Germinal center (tissue), 1 donor: ENCODE results near the gene CCDC74B.
"Not testable (repeated sequence)": the region's sequence is repeated elsewhere in the genome, so short reads cannot be mapped to it uniquely, and the experiment has no call there.

Source experiments
- DNase-seq: peaks from one replicate; pipeline ENCODE4 v3.0.0; 2012; ENCODE audit warnings: mixed read lengths, low spot score

Gene CCDC74B

DNA sequence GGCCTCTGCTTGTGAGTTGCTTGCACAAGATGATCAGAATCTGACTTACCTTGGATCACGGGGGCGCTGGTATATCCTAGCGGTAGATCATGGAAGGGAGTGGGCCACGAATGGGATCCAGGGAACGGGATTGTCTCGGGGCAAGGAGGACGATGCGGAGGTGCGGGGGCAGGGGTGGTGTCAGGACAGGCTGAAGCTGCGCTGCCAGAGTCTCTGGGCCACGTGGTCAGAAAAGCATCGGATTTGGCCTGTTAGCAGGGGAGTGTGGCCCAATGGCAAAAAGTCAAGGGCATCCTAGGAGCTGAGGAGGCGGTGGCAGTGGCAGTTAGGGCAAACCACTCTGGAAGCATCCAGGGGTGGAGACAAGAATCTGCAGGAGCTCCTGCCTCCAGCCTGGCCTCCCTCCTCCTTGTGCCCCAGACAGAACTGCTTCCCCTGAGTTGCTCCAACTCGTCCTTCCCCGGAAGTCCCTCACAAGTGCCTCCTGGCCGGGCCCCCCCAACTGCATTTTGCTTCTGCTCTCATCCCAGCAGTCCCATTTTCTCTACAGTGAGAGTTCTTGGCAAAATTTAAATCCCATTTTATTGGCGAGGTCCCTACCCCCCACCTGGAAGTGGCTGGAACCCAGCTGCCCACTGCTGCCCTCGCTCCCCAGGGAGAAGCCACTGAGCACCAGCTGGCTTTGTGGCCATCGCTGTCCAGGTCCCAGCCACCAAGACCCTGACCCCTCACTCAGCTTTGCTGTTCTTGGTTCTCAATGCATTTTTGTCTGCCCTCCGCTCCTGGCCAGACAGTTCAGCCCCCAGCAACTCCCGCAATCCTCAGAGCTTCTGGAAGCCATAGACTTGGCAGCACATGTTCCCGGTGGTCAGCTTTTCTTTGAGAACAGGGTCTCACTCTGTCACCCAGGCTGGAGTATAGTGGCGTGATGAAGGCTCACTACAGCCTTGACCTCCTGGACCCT lies 5.6 kb upstream of the CCDC74B start:
- no peak for DNase-seq

DNA sequence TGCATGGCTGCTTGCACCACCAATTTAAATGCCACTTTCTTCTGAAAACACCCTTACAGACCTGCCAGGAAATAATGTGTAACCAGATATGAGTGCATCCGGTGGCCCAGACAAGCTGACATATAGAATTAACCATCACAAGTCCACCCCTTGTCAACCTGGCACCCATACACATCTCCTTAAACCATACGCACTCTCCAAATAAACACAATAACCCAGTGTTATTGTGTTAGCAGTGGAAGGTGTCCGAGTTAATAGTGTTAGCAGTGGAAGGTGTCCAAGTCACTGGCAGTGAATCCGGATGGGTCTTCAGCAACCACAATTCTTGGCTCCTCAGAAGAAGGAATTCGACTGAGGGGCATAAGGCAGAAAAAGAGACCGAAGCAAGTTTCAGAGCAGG lies 3.6 kb upstream of the CCDC74B start:
- DNase-seq: not testable (repeated sequence)

GRCh38 chr2:130143266-130144039 lies 1.5 kb downstream of the CCDC74B start:
- not testable (repeated sequence) for DNase-seq

DNA sequence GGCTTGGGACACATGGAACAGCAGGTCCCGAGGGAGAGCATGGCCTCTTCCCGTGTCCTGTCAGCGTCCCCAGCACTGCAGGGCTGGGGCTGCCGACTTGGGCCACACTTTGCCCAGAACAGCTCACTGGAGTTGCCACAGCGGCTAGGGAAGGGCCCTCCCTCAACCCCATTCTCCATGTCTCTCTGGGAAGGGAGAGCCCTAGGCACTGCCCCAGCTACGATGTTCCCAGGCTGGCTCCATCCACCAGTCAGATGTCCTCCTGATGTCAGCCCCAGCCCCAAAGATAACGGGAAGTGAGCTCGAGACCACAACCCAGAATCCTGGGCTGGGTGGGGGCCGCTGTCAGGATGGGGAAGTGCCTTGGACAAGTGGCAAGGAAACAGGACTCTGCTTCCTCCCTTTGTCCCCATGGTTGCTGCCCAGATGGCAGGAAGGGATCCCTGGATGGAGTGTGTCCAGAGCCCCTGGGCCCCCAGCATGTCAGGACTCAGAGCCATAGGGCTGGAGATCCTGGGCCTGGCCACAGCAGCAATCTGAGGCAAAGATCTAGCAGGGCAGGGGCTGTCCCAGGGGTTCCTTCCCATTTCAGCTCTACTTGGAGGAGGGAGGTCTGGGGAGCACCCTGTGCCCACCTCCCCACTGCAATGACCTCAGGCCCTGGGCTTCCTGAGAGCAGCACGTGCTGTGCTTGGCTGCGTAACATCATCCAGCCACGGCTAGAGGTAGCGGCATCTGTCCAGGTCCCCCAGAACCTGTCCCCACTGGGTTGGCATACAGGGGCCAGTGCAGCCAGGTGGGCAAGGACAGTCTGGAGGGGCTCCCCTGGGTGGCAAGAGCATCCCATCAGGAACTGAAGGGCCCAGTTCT lies 2.3 kb downstream of the CCDC74B start:
- not testable (repeated sequence) for DNase-seq

DNA sequence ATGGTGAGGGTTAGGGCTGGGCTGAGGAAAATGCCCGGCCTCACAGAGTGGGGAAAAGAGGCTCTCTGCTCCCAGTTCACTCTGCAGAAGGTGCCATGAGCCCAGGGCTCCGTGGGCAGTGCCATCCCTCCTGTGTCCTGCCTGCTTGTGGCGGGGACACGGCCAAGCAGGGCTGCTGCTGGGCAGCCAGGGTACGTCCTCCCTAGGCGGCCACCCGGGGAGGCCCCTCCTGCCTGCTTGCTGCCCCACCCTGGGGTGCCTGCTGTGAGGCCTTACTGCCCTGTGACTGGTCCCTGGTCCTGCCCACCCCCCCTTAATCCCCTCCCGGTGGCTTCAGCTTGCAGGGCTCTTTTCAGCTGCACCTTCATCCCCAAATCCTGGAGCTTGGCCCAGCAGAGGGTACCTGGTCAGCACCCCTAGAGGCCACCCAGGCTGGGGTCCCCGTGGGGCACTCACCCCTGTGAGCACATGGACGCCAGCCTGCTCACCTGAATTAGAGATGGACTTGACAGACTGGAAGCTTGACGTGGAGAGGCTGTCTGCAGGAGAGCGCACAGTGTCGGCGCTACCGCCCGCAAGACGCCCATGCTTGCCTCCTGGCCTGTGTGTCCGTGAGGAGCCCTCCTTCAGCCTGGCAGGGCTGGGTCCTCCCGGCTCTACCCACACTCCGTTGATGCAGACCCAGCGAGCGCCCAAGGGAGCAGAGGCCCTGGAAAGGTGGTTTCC lies 3.1 kb downstream of the CCDC74B start:
- DNase-seq: not testable (repeated sequence)

- DNase-seq: not testable (repeated sequence)
Measured at GRCh38 chr2:130141002-130141401, 3.9 kb downstream of the CCDC74B start.

GRCh38 chr2:130140516-130140915 lies 4.4 kb downstream of the CCDC74B start:
- DNase-seq: not testable (repeated sequence)

DNA sequence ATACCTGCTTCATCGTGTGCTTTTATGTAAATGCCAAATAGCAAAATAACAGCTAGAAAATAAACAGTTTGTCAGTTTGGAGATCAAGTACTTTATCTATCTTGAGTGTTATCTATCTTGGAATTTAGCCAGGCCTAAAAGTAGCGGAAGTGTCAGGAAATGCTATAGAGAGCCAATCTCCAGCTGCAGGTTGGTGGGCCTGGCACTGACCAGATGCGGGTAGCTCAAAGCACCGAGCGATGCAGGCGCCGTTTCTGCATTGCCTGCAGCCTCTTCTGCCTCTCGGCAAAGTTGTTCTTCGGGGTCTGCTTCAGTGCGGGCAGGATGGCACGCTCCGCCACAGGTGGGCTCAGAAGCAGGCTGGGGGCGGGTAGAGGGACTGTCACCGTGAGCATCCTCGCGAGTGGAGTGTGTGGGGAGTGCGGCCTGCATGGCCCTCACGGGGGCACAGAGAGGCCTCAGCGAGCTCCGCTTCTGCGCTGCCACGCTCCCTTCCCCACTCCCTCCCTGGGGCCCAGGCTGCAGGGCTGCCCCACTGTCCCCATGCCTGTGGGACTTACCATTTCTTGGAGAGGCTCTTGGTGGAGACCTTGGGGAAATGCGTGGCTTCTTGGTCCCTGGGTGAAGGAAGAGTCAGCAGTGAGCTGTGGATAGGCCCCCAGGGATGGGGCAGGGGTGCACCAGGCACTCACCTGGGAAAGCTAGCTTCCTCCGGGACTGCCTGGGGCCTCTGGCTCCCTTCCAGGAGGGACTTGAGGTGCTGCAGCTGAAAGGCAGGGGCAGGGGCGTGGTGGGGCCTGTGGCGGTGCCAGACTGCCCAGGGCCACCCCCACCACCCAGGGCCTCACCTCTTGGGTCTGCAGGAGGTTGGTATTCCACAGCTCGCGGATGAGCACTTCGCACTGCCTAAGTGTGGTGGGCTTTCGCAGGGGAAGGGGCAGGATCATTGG lies 5.3 kb downstream of the CCDC74B start:
- DNase-seq: not testable (repeated sequence)

DNA sequence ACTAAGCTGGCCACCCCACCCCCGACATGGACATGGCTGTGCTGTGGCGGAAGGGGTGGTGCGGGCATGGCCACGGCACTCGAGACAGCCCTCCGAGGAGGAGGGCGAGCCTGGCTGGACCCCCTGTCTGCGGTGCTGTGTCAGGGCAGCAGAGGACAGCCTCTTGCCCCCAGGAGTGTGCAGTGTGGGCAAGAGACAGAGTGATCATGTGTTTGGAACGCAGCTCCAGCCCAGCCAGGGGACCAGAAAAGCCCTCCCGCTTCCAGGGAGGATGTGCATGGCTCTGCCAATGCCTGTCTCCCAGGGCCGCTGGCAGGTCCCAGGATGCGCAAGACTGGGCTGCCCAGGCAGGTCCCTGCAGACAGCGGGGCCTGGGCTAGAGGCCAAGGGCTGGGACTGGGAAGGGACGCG lies 6.1 kb downstream of the CCDC74B start:
- not testable (repeated sequence) for DNase-seq

GRCh38 chr2:130138326-130138725 lies 6.6 kb downstream of the CCDC74B start:
- not testable (repeated sequence) for DNase-seq

DNA sequence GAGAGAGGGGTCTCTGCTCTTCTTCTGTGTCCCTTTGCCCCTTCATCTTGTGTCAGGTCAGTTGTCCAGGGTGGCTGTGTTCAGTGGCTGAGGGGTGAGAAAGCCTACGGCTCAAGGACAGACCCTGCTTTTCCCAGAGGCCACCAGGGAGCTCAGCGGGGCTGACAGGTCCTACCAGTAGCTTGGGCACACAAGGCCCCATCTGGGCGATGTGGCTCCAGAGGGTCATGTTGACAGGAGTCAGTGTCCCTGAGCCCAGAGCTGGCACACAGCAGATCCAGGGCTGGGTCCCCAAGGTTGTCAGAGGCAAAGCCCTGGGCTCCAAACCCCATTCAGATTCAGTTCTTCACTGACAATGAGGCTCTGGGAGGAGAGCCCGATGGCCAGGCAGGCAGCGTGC lies 7.8 kb downstream of the CCDC74B start:
- not testable (repeated sequence) for DNase-seq

- not testable (repeated sequence) for DNase-seq
Measured at GRCh38 chr2:130136546-130136945, 8.4 kb downstream of the CCDC74B start.

GRCh38 chr2:130135692-130136541 lies 9.0 kb downstream of the CCDC74B start:
- no peak for DNase-seq

GRCh38 chr2:130129120-130129829 lies 15.6 kb downstream of the CCDC74B start, which contains the start of gene POTEF:
Gene POTEF, minus strand, starts transcription at chr2:130129222. Its CDS starts 8,707 bp downstream, at chr2:130120515.
- DNase-seq: not testable (repeated sequence)

- DNase-seq: not testable (repeated sequence)
Measured at GRCh38 chr2:130128464-130128863, 16.4 kb downstream of the CCDC74B start.

- DNase-seq: not testable (repeated sequence)
Measured at GRCh38 chr2:130127726-130128125, 17.2 kb downstream of the CCDC74B start.

GRCh38 chr2:130120924-130121323 lies 24.0 kb downstream of the CCDC74B start:
- not testable (repeated sequence) for DNase-seq
